Skeletal muscle cell (primary cell): ENCODE results near the gene ARHGAP42.

Source experiments
- DNase-seq: peaks from one replicate; pipeline ENCODE4 v3.0.0-alpha.2; 2010; ENCODE audit warnings: low read depth
- H3K4me3 ChIP-seq: 2 replicates; pipeline ENCODE4 v1.5.1; 2011; ENCODE audit warnings: low read depth, mild to moderate bottlenecking, control low read depth, low read length, moderate library complexity

ARHGAP42 gene

DNA sequence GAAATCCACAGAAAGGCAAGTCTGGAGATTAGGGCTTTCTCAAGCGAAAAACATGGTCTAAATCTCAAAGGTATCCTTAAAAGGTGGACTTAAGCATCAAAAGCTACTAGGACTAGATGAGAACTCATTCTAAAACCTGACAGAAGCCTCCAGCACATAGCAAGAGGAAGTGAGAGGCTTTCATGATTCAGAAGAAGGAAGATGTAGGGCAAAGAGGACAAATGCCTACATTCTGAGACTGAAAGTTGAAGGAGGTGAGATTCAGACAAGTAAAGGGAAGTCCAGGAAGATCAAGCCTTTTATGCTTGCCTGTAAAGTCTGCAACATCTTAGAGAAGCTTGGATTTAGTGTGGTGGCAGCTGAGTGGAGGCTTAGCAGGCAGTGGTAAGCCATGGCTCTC lies 343.6 kb downstream of the ARHGAP42 start:
- no peak for DNase-seq
- H3K4me3 ChIP-seq, result no peak overlapping the region

DNA sequence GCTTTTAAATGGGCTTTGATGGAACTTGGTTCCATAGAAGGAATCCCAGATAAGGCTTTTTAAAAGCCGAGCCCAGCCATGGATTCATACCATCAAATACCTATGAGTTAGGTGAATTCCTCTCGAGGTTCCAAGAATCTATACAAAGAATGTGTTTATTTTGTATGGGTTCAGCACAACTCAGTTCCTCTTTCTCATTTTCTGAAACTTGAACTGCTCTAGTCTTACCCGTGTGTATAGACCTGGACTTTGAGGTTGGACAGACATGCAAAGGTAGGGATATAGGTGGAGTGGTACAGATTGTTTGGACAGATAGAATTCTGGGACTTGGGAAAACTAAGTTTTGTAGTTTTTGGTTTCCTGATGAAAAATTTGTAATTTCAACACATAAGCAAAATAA lies 344.6 kb downstream of the ARHGAP42 start:
- DNase-seq, result no peak
- H3K4me3 ChIP-seq, result no peak overlapping the region

DNA sequence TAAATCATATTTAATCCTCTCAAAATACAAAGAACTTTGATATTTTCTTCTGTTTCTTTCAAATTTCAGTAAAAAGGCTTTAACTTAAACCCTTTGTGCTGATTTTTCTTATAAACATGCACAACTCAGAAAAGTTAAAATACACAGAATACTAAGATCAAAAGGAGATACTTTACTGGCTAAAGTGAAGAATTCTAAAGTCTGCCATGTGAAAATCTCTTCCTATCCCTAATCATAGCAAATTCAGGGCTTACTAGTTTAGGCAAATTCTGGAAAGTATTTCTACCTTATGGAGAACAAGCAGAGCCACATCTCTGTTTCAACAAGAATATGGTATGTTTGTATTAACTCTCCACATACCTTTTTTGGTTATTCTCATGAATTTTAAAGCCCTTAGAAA lies 345.9 kb downstream of the ARHGAP42 start:
- H3K4me3 ChIP-seq, result no peak overlapping the region
- no peak for DNase-seq

DNA sequence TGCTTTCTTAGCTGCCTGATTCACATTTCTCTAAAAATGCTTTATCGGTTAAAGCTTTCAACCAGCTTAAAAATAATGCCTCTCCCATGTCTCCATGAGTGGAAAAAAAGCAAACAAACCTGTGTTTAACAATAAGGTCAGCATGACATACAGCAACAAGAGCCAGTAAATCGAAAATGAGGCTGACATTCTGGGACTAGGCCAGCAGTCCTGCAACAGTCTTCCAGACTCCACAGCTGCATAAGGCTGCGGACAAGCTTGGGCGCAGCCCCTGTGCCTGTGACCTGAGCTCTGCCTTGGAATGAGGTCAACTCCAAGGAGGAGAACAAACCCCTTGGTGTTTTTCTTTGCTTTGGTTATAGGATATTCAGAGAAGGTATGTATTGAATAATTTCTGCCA lies 347.0 kb downstream of the ARHGAP42 start:
- H3K4me3 ChIP-seq, result no peak overlapping the region
- DNase-seq, result peak; percentile 4

DNA sequence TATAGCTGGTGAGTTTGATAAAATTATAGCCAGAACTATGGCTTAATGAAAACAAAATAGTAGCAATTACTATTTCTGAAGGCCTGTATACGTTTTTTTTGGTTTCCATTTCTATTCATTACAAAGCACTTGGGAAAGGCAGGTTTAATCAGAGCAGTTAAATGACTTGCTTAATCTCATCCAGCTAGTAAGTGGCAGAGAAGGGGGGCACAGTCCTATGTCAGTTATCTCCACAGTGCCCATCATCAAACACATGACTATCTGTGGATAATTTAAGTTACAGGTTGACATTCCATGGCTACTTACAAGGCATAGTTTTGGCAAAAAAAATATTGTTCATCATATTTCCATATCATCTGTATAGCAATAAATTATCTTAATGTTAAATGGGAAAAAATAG lies 348.8 kb downstream of the ARHGAP42 start:
- no peak overlapping the region for H3K4me3 ChIP-seq
- no peak for DNase-seq
